Stimulated activated naive B cell treated with anti-CD40 and anti-IgM and Interleukin-4, amounts not matched to agents 10 μg/mL and 1 μg/mL and 100 μg/mL, for 72 hours (primary cell): ENCODE results near the gene PSTK.

Experiments used
- ATAC-seq, 2 donors: fragments of 150-1000 bp; cut with Tn5 transposase; replicated peaks; 2 replicates each; pipeline ENCODE4 v1.10.0; 2021; ENCODE audit warnings: moderate library complexity in 1 of 2
- DNase-seq: peaks from one replicate; pipeline ENCODE4 v3.0.0; 2021
- H3K27ac Mint-ChIP-seq: one replicate; pipeline ENCODE4 v1.8.0; 2022; ENCODE audit warnings: mild to moderate bottlenecking, mixed read lengths
- H3K27me3 Mint-ChIP-seq, 2 donors: one replicate each; pipeline ENCODE4 v1.8.0; 2022; ENCODE audit warnings: mixed read lengths in 2 of 2
- H3K36me3 Mint-ChIP-seq, 2 donors: one replicate each; pipeline ENCODE4 v1.8.0; 2022; ENCODE audit warnings: mixed read lengths in 2 of 2, mild to moderate bottlenecking in 1 of 2
- H3K4me1 Mint-ChIP-seq, 2 donors: one replicate each; pipeline ENCODE4 v1.8.0; 2022; ENCODE audit warnings: mixed read lengths in 2 of 2, mild to moderate bottlenecking in 1 of 2
- H3K4me3 Mint-ChIP-seq, 2 donors: one replicate each; pipeline ENCODE4 v1.8.0; 2022; ENCODE audit warnings: mild to moderate bottlenecking in 2 of 2, mixed read lengths in 2 of 2, moderate library complexity in 1 of 2
- H3K9me3 Mint-ChIP-seq, 2 donors: one replicate each; pipeline ENCODE4 v1.8.0; 2022; ENCODE audit warnings: mixed read lengths in 2 of 2, mild to moderate bottlenecking in 1 of 2

Gene PSTK, protein sequence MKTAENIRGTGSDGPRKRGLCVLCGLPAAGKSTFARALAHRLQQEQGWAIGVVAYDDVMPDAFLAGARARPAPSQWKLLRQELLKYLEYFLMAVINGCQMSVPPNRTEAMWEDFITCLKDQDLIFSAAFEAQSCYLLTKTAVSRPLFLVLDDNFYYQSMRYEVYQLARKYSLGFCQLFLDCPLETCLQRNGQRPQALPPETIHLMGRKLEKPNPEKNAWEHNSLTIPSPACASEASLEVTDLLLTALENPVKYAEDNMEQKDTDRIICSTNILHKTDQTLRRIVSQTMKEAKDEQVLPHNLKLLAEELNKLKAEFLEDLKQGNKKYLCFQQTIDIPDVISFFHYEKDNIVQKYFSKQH

GRCh38 chr10:122980209-122981065 is at the start of gene PSTK:
Gene PSTK (plus strand): TSS chr10:122980401. CDS start chr10:122980480, 79 bp downstream.
- H3K9me3 Mint-ChIP-seq, result no peaks in the 10 kb centered on the region
- peaks cover 0 to 4% of the 10 kb centered on the region in 2 donors for H3K27me3 Mint-ChIP-seq
- peak within 1 kb of the TSS; percentile 98 for H3K27ac Mint-ChIP-seq
- DNase-seq (peak; percentile 88), ATAC-seq (peak; percentile 97 to 98)
- H3K36me3 Mint-ChIP-seq, result peaks cover 6 to 10% of the 10 kb centered on the region in 2 donors
- H3K4me1 Mint-ChIP-seq, result peaks cover 14 to 15% of the 10 kb centered on the region in 2 donors
- peak within 1 kb of the TSS; percentile 88 to 90 for H3K4me3 Mint-ChIP-seq

GRCh38 chr10:122931088-122931906 is 48.9 kb upstream of the PSTK start:
- Mint-ChIP-seq H3K4me3 (no peak overlapping the region), H3K27ac (no peak overlapping the region), H3K27me3 (no peaks in the 10 kb centered on the region), H3K36me3 (peaks cover 10 to 19% of the 10 kb centered on the region in 2 donors), H3K9me3 (no peaks in the 10 kb centered on the region), H3K4me1 (no peaks in the 10 kb centered on the region)
- ATAC-seq (no peak), DNase-seq (no peak)

DNA sequence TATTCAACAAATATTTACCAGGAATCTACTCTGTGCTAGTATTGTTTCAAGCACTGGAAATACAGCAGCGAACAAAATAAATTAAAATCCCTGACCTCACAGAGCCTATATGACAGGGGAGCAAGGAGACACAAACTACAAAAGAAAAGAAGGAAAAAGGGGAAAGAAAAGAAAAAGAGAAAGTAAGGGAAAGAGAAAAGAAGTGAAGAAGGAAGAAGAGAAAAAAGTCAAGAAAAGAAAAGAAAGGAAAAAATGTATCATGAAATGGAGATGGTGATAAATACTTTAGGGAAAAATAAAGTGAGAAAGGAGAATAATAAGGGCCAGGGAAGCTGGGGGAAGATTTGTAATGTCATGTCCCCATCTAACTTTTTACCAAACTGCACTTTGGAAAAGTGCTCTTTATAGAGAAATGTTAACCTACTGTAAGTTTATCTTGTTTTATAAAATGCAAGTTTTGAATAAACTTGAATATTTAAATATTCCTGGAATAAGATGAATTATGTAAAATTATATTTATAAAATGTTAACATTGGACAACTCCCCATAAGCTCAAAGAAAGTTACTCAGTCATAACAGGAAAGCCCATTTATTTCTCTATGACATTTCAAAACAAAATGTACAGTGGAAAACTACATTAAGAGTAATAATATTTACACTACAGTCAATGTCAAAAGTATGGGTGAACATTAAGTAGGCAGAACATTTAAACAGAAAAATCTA is 40.9 kb upstream of the PSTK start:
- H3K27ac Mint-ChIP-seq, result no peak overlapping the region
- no peak for DNase-seq
- ATAC-seq, result no peak
- H3K4me1 Mint-ChIP-seq, result peaks cover 0 to 5% of the 10 kb centered on the region in 2 donors
- H3K9me3 Mint-ChIP-seq, result no peaks in the 10 kb centered on the region
- no peak overlapping the region for H3K4me3 Mint-ChIP-seq
- H3K36me3 Mint-ChIP-seq, result peaks cover 32% of the 10 kb centered on the region in 2 donors
- H3K27me3 Mint-ChIP-seq, result no peaks in the 10 kb centered on the region

- Mint-ChIP-seq H3K9me3 (no peaks in the 10 kb centered on the region), H3K4me1 (peaks cover 0 to 5% of the 10 kb centered on the region in 2 donors), H3K27me3 (no peaks in the 10 kb centered on the region), H3K36me3 (peaks cover 32 to 35% of the 10 kb centered on the region in 2 donors), H3K4me3 (no peak overlapping the region), H3K27ac (no peak overlapping the region)
- DNase-seq (no peak), ATAC-seq (no peak)
These were observed 40.2 kb upstream of the PSTK start for GRCh38 chr10:122939856-122940543.

DNA sequence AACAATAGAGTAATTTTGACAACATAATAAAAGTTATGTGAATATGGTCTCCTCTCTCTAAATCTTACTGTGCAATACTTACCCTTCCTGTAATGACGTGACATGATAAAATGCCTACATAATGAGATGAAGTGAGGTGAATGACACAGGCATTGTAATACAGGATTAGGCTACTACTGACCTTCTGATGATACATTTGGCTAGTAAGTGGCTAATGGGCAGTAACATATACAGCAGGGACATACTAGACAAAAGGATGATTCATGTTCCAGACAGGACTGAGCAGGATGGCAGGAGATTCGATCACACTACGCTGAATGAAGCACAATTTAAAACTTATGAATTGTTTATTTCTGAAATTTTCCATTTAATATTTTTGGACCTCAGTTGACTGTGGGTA is 30.9 kb upstream of the PSTK start:
- H3K27ac Mint-ChIP-seq, result no peak overlapping the region
- H3K36me3 Mint-ChIP-seq, result peaks cover 28 to 47% of the 10 kb centered on the region in 2 donors
- no peak for DNase-seq
- no peak for ATAC-seq
- H3K27me3 Mint-ChIP-seq, result no peaks in the 10 kb centered on the region
- no peaks in the 10 kb centered on the region for H3K9me3 Mint-ChIP-seq
- no peak overlapping the region for H3K4me3 Mint-ChIP-seq
- H3K4me1 Mint-ChIP-seq, result peaks cover 13 to 31% of the 10 kb centered on the region in 2 donors

DNA sequence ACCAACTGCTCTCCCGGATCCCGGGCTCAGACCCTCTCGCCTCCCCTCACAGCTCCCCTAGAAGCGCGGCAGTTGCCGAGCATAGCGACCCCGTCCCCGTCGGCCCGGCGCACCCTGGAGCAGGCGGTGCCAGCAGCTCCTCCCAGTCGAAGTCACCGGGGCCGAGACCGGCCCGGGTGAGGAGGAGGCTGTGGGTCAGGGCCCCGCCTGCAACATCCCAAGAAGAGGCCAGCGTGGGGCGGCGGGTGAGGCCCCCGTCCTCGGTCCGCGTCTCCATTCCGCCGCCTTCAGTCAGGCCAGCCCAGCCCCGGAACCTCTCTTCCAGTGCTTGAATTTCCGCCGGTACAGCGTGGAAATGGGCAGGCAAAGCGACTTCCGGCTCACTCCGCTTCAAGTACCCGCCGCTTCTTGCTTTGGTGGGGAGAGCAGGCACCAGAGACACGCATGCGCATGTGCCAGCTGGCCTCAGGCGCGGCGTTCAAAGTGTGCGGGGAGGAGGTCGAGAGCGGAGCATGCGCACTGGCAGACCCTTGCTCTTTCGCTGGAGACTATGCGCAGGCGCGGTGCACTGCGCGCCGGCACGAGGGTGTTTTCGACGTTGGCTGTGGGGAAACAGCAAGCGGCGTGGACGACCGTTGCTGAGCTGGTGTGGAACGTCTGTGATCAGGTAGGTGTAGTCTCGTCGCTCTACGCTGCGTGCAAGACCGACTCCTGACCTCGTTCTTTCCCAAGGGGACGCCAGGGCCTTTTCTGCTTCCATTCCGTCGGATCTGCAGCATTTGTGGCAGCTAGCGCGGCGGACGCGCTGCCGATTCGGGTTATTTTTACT is 26.1 kb upstream of the PSTK start, which contains the start of gene C10orf88:
TSS of gene C10orf88 (minus strand) at position 326 of the 829 bp plus-strand sequence. CDS start at position 277, 49 bp downstream.
- H3K36me3 Mint-ChIP-seq, result peaks cover 11 to 24% of the 10 kb centered on the region in 2 donors
- peak within 1 kb of the TSS; percentile 87 for H3K27ac Mint-ChIP-seq
- ATAC-seq (peak; percentile 99), DNase-seq (peak; percentile 98)
- H3K4me3 Mint-ChIP-seq, result peak within 1 kb of the TSS; percentile 93 to 98
- no peaks in the 10 kb centered on the region for H3K27me3 Mint-ChIP-seq
- peaks cover 0 to 2% of the 10 kb centered on the region in 2 donors for H3K9me3 Mint-ChIP-seq
- H3K4me1 Mint-ChIP-seq, result peaks cover 16 to 43% of the 10 kb centered on the region in 2 donors

DNA sequence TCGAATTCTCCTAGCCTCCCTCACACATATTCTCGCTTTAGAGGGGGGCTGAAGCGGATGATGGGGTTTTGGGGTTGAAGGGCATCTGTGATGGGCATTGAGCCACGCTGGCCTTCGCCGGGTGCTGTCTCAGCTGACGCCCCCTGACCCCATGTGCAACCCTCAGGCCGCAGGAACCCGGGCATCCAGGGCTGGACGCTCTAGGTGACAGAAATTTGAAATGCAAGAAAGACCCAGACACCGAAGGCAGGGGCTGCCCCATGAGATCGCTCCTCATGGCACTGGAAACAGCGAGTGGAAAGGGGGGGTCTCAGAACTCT is 25.5 kb upstream of the PSTK start:
- Mint-ChIP-seq H3K27me3 (no peaks in the 10 kb centered on the region), H3K36me3 (peaks cover 11 to 21% of the 10 kb centered on the region in 2 donors), H3K4me1 (peaks cover 16 to 38% of the 10 kb centered on the region in 2 donors), H3K27ac (peak overlapping the region; percentile 87), H3K4me3 (peak overlapping the region; percentile 93 to 98), H3K9me3 (peaks cover 0 to 2% of the 10 kb centered on the region in 2 donors)
- ATAC-seq (no peak), DNase-seq (no peak)

DNA sequence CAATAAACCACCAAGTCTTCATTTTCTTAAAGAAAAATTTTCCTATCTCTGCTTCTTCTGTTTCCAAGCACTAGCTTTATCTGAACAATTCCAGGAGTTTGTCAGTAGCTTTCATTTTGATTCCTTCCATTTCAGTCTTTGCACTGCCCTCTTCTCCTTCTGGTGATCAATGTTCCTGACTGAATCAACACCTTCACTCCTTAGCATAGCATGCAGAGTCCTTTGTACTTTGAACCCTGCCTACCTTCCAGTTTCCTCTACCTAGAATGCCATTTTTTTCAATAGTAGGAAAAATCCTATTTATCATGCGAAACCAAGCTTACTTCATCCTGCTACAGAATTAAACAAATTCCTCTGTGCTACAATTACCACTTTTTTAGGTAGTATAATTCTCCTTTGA is 24.3 kb upstream of the PSTK start:
- Mint-ChIP-seq H3K27ac (no peak overlapping the region), H3K4me3 (no peak overlapping the region), H3K36me3 (peaks cover 10 to 17% of the 10 kb centered on the region in 2 donors), H3K9me3 (peaks cover 0 to 2% of the 10 kb centered on the region in 2 donors), H3K27me3 (peaks cover 0 to 3% of the 10 kb centered on the region in 2 donors), H3K4me1 (peaks cover 13 to 30% of the 10 kb centered on the region in 2 donors)
- ATAC-seq (no peak), DNase-seq (no peak)

- DNase-seq (no peak), ATAC-seq (no peak)
- H3K4me3 Mint-ChIP-seq, result no peak overlapping the region
- peaks cover 13 to 27% of the 10 kb centered on the region in 2 donors for H3K4me1 Mint-ChIP-seq
- H3K27ac Mint-ChIP-seq, result no peak overlapping the region
- peaks cover 10 to 14% of the 10 kb centered on the region in 2 donors for H3K36me3 Mint-ChIP-seq
- peaks cover 0 to 2% of the 10 kb centered on the region in 2 donors for H3K9me3 Mint-ChIP-seq
- peaks cover 6 to 7% of the 10 kb centered on the region in 2 donors for H3K27me3 Mint-ChIP-seq
These were observed 22.7 kb upstream of the PSTK start for GRCh38 chr10:122957474-122957873.

DNA sequence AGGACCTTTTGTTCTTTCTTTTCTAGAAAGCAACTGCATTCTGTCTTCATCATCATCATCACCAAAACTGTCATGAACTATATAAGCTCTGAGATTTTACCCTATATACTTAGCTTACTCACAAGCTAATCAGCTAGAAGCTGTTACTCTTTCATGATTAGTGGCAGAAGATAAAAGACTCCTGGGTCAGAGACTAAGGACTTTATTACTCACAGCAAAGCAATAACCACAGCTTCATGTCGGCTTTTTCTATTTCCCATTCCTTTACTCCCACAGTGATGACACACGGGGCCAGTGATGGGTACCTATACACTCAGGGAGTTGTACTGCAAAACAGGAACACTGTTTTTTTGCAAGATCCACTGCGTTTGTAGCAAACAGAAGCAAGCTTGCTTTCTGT is 17.8 kb upstream of the PSTK start:
- Mint-ChIP-seq H3K4me3 (no peak overlapping the region), H3K4me1 (no peaks in the 10 kb centered on the region), H3K27me3 (peaks cover 18 to 47% of the 10 kb centered on the region in 2 donors), H3K9me3 (peaks cover 14 to 17% of the 10 kb centered on the region in 2 donors), H3K27ac (no peak overlapping the region), H3K36me3 (peaks cover 14 to 26% of the 10 kb centered on the region in 2 donors)
- DNase-seq (no peak), ATAC-seq (no peak)

- DNase-seq, result no peak
- H3K27ac Mint-ChIP-seq, result no peak overlapping the region
- peaks cover 25 to 27% of the 10 kb centered on the region in 2 donors for H3K9me3 Mint-ChIP-seq
- H3K4me3 Mint-ChIP-seq, result no peak overlapping the region
- H3K4me1 Mint-ChIP-seq, result no peaks in the 10 kb centered on the region
- H3K27me3 Mint-ChIP-seq, result peaks cover 25 to 74% of the 10 kb centered on the region in 2 donors
- H3K36me3 Mint-ChIP-seq, result peaks cover 14 to 29% of the 10 kb centered on the region in 2 donors
- no peak for ATAC-seq
These were observed 13.3 kb upstream of the PSTK start for GRCh38 chr10:122966879-122967278.

DNA sequence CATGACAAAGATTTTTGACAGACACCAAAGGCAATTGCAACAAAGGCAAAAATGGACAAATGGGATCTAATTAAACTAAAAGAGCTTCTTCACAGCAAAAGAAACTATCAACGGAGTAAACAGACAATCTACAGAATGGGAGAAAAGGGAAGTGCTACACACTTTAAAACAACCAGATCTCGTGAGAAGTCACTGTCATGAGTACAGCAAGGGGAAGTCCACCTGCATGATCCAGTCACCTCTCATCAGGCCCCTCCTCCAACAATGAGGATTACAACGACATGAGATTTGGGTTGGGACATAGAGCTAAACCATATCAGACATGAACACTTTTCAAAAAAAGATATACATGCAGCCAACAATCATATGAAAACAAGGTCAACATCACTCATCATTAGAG is 11.5 kb upstream of the PSTK start:
- Mint-ChIP-seq H3K4me3 (no peak overlapping the region), H3K4me1 (no peaks in the 10 kb centered on the region), H3K27ac (no peak overlapping the region), H3K9me3 (peaks cover 25 to 27% of the 10 kb centered on the region in 2 donors), H3K36me3 (peaks cover 8 to 29% of the 10 kb centered on the region in 2 donors), H3K27me3 (peaks cover 25 to 69% of the 10 kb centered on the region in 2 donors)
- no peak for DNase-seq
- no peak for ATAC-seq
